Loucy (cell line): ENCODE measurements around the gene C2CD3.

ENCODE experiments used
- H2AFZ ChIP-seq: fragments of 200-600 bp; sonication (generic); 2 replicates; pipeline ENCODE4 v1.6.0; 2016; ENCODE audit warnings: antibody characterized with exemption, mild to moderate bottlenecking, low read length, moderate library complexity
- H3F3A ChIP-seq: fragments of 200-600 bp; 2 replicates; pipeline ENCODE4 v1.6.0; 2016; ENCODE audit warnings: antibody characterized with exemption, low read depth, mild to moderate bottlenecking
- H3K27me3 ChIP-seq: fragments of 200-600 bp; sonication (generic); 2 replicates; pipeline ENCODE4 v1.6.1; 2014; ENCODE audit warnings: low read length, mild to moderate bottlenecking; ENCODE audit not compliant: insufficient read depth, poor library complexity, severe bottlenecking
- H3K36me3 ChIP-seq: fragments of 200-600 bp; sonication (generic); 2 replicates; pipeline ENCODE4 v1.6.1; 2016; ENCODE audit warnings: low read length; ENCODE audit not compliant: insufficient read depth
- H3K4me1 ChIP-seq: fragments of 200-600 bp; sonication (generic); 2 replicates; pipeline ENCODE4 v1.5.1; 2014; ENCODE audit warnings: low read length, mild to moderate bottlenecking; ENCODE audit not compliant: insufficient read depth, poor library complexity, severe bottlenecking
- H3K4me2 ChIP-seq: fragments of 200-600 bp; sonication (generic); 2 replicates; pipeline ENCODE4 v1.6.0; 2014; ENCODE audit warnings: antibody characterized with exemption, low read length, low read depth, mild to moderate bottlenecking; ENCODE audit not compliant: poor library complexity, severe bottlenecking
- H3K4me3 ChIP-seq: fragments of 200-600 bp; sonication (generic); 2 replicates; pipeline ENCODE4 v1.5.1; 2014; ENCODE audit warnings: low read length, mild to moderate bottlenecking, mixed read lengths; ENCODE audit not compliant: poor library complexity, severe bottlenecking
- H3K79me2 ChIP-seq: fragments of 200-600 bp; sonication (generic); 2 replicates; pipeline ENCODE4 v1.6.1; 2014; ENCODE audit warnings: low read length; ENCODE audit not compliant: insufficient read depth
- H3K9ac ChIP-seq: fragments of 200-600 bp; sonication (generic); 2 replicates; pipeline ENCODE4 v1.6.0; 2014; ENCODE audit warnings: mild to moderate bottlenecking, low read depth, low read length, moderate library complexity; ENCODE audit not compliant: poor library complexity, severe bottlenecking
- H3K9me2 ChIP-seq: fragments of 200-600 bp; sonication (generic); replicated peaks from 2 replicates; pipeline ENCODE4 v1.6.1; 2016; ENCODE audit warnings: low read depth, low read length, mixed read lengths
- H3K9me3 ChIP-seq: fragments of 200-600 bp; sonication (generic); 2 replicates; pipeline ENCODE4 v1.6.1; 2014; ENCODE audit warnings: mild to moderate bottlenecking, antibody characterized with exemption, low read length, low read depth; ENCODE audit not compliant: insufficient read depth
- H4K20me1 ChIP-seq: fragments of 200-600 bp; sonication (generic); 2 replicates; pipeline ENCODE4 v1.6.0; 2014; ENCODE audit warnings: antibody characterized with exemption, low read length, mild to moderate bottlenecking; ENCODE audit not compliant: insufficient read depth, poor library complexity, severe bottlenecking
- EZH2phosphoT487 ChIP-seq: fragments of 200-600 bp; IDR thresholded peaks from 2 replicates; pipeline ENCODE4 v1.6.1; 2018; ENCODE audit warnings: antibody characterized with exemption, mild to moderate bottlenecking, moderate library complexity, borderline replicate concordance
- TF ChIP-seq, protein P1 (sequence below): fragments of 200-600 bp; sonication (generic); conservative IDR thresholded peaks from 2 replicates; pipeline ENCODE4 v1.5.1; 2014; ENCODE audit warnings: mild to moderate bottlenecking, antibody characterized with exemption, low read length

Gene C2CD3

DNA sequence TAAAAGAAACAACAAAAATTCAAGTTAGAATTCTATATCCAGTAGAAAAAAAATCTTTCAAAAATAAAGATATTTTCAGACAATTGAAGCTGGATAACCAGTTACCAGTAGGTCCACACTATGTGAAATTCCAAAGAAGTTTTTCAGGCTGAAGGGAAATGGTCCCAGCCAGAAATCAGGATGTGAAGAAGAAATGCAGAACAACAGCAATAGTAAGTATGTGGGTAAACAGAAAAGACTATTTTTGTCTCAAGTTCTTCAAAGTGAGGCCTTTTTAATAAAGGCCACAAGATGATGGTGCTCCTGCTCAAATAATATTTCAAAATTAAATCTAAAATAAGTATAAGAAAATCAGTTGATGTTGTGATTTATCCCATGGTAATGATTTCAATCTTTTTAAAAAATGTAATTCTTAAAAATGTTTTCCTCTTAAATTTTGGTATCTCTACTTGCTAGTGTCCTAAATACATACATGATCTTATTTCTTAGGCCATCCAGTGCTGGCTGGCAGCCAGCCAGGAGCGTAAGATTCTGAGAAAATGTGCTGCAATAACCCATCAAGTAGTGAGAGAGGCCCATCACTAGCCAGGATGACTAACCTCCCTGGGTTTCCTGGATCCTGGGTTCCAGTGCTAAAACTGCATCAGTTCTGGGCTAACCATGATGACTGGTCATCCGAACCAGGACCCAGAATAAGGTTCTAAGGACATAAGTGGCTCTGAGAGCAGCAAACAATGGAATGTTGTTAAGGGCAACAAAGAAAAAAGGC lies 146.4 kb downstream of the C2CD3 start:
- H2AFZ ChIP-seq = no peak overlapping the region
- H3K27me3 ChIP-seq = no peaks in the 10 kb centered on the region
- peaks cover 15% of the 10 kb centered on the region for H3K4me1 ChIP-seq
- TF ChIP-seq EZH2phosphoT487 = no peak
- TF ChIP-seq, protein P1, sequence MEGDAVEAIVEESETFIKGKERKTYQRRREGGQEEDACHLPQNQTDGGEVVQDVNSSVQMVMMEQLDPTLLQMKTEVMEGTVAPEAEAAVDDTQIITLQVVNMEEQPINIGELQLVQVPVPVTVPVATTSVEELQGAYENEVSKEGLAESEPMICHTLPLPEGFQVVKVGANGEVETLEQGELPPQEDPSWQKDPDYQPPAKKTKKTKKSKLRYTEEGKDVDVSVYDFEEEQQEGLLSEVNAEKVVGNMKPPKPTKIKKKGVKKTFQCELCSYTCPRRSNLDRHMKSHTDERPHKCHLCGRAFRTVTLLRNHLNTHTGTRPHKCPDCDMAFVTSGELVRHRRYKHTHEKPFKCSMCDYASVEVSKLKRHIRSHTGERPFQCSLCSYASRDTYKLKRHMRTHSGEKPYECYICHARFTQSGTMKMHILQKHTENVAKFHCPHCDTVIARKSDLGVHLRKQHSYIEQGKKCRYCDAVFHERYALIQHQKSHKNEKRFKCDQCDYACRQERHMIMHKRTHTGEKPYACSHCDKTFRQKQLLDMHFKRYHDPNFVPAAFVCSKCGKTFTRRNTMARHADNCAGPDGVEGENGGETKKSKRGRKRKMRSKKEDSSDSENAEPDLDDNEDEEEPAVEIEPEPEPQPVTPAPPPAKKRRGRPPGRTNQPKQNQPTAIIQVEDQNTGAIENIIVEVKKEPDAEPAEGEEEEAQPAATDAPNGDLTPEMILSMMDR = no peak
- no peaks in the 10 kb centered on the region for H3K9me2 ChIP-seq
- no peaks in the 10 kb centered on the region for H4K20me1 ChIP-seq
- peaks cover 2% of the 10 kb centered on the region; the same call in 1 of the 2 replicates for H3K36me3 ChIP-seq
- H3K9ac ChIP-seq = no peak overlapping the region
- no peak overlapping the region for H3K4me2 ChIP-seq
- H3K9me3 ChIP-seq = no peaks in the 10 kb centered on the region
- H3F3A ChIP-seq = no peaks in the 10 kb centered on the region
- no peaks in the 10 kb centered on the region for H3K79me2 ChIP-seq
- no peak overlapping the region for H3K4me3 ChIP-seq

DNA sequence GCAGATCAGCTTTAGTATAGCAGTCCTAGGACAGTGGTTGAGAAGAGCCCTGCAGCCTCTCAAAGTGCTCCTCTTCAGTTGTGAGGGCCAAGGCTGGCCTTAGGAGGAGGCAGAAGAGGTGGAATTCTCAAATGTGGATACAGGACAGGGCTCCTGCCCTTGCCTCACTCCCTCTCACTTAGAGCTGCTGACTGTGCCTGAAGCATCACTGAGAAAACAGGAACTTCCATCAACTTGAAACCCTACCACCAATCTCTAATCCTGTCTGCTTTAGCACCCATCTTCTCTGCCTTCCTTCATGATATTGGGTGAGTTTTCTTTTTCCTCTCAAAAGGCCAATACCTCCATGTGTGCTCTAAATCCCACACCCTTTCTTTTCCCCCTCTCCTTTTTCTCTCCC lies 147.5 kb downstream of the C2CD3 start:
- no peaks in the 10 kb centered on the region for H4K20me1 ChIP-seq
- no peaks in the 10 kb centered on the region for H3K79me2 ChIP-seq
- H3K4me2 ChIP-seq = no peak overlapping the region
- H3K4me3 ChIP-seq = no peak overlapping the region
- H2AFZ ChIP-seq = no peak overlapping the region
- TF ChIP-seq, protein P1 = no peak
- no peaks in the 10 kb centered on the region for H3K27me3 ChIP-seq
- H3K4me1 ChIP-seq = peaks cover 25% of the 10 kb centered on the region
- no peaks in the 10 kb centered on the region for H3K9me3 ChIP-seq
- no peaks in the 10 kb centered on the region for H3K36me3 ChIP-seq
- no peaks in the 10 kb centered on the region for H3K9me2 ChIP-seq
- H3F3A ChIP-seq = no peaks in the 10 kb centered on the region
- H3K9ac ChIP-seq = no peak overlapping the region

DNA sequence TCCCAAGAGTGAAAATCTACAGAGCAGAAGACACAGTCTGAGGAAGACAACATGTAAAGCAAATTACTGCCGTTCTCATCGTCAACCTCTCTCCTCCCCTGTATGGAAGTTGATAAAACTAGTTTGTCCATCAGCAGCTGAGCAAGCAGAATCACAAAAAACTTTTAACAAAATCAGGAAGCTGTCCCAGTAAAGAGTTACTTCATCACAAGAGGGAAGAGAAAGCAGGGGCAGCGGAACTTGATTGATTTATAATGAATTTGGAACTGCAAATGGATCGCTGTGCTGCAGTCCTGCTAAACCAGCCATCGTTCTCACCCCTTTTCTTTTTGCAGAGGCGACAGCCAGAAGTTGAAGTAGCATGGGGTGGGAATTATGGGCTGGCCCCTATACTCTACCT lies 148.3 kb downstream of the C2CD3 start:
- no peaks in the 10 kb centered on the region for H3K79me2 ChIP-seq
- H3K27me3 ChIP-seq = no peaks in the 10 kb centered on the region
- H3K9me3 ChIP-seq = no peaks in the 10 kb centered on the region
- no peak for TF ChIP-seq EZH2phosphoT487
- TF ChIP-seq, protein P1 = no peak
- no peaks in the 10 kb centered on the region for H3K36me3 ChIP-seq
- no peak overlapping the region for H3K4me3 ChIP-seq
- peaks cover 25% of the 10 kb centered on the region for H3K4me1 ChIP-seq
- no peaks in the 10 kb centered on the region for H3K9me2 ChIP-seq
- no peak overlapping the region for H2AFZ ChIP-seq
- H3K4me2 ChIP-seq = no peak overlapping the region
- H4K20me1 ChIP-seq = no peaks in the 10 kb centered on the region
- H3K9ac ChIP-seq = no peak overlapping the region
- no peaks in the 10 kb centered on the region for H3F3A ChIP-seq
